Endometrial microvascular endothelial cells (primary cell): ENCODE results near the gene EXD3. TPM values are rescaled to one million over a fixed set of nuclear protein-coding genes. Genes with fewer than 3 reads are reported as not detected.
"Not testable (repeated sequence)": the region's sequence is repeated elsewhere in the genome, so short reads cannot be mapped to it uniquely, and the experiment has no call there.

Source experiments
- in situ Hi-C: cut with HindIII; loops from 2 replicates; pipeline ENCODE4 v1.10.0; 2017; ENCODE audit warnings: low sequenced_read_pairs, low pct_unique_long_range_greater_than_20kb; ENCODE audit errors: inconsistent ontology term
- total RNA-seq: library from RNA; depleted of rRNA; stranded (reverse); fragments of >200 nt; gene quantifications from one replicate; pipeline ENCODE4 v1.2.3, GENCODE V29; 2015; ENCODE audit errors: inconsistent ontology term

Gene EXD3
- total RNA-seq, 1 donor from 2014 or later: 4.0 TPM

- in situ Hi-C loops: no loop called here
Observed at GRCh38 chr9:137333016-137333671, 89.8 kb downstream of the EXD3 start.

GRCh38 chr9:137331929-137332328, 91.0 kb downstream of the EXD3 start:
- in situ Hi-C loops: no loop called here

GRCh38 chr9:137330689-137331088, 92.3 kb downstream of the EXD3 start:
- in situ Hi-C loops: no loop called here

- in situ Hi-C loops: not testable (repeated sequence)
Observed at GRCh38 chr9:137329590-137329989, 93.4 kb downstream of the EXD3 start.

- in situ Hi-C loops: not testable (repeated sequence)
Observed at GRCh38 chr9:137327641-137328550, 95.1 kb downstream of the EXD3 start.

- in situ Hi-C loops: no loop called here
Observed at GRCh38 chr9:137326445-137327065, 96.4 kb downstream of the EXD3 start.

GRCh38 chr9:137325799-137326198, 97.2 kb downstream of the EXD3 start:
- in situ Hi-C loops: no loop called here

GRCh38 chr9:137325124-137325523, 97.8 kb downstream of the EXD3 start:
- in situ Hi-C loops: no loop called here

GRCh38 chr9:137323531-137324331, 99.2 kb downstream of the EXD3 start:
- in situ Hi-C loops: no loop called here

GRCh38 chr9:137321726-137322361, 101.1 kb downstream of the EXD3 start:
- in situ Hi-C loops: no loop called here

- in situ Hi-C loops: no loop called here
Observed at GRCh38 chr9:137320555-137321384, 102.2 kb downstream of the EXD3 start.

GRCh38 chr9:137319739-137320551, 103.0 kb downstream of the EXD3 start:
- in situ Hi-C loops: no loop called here

- in situ Hi-C loops: no loop called here
Observed at GRCh38 chr9:137319011-137319738, 103.8 kb downstream of the EXD3 start.

GRCh38 chr9:137318602-137319001, 104.4 kb downstream of the EXD3 start:
- in situ Hi-C loops: no loop called here

GRCh38 chr9:137317718-137318511, 105.0 kb downstream of the EXD3 start:
- in situ Hi-C loops: no loop called here
